HG03045 (cell line): Measurements from ENCODE around the gene OPCML.

Source experiments
- ATAC-seq: cut with Tn5 transposase; IDR thresholded peaks from one replicate; pipeline ENCODE4 v1.9.1; 2021; ENCODE audit warnings: mild to moderate bottlenecking, moderate library complexity; ENCODE audit not compliant: unreplicated experiment

Gene OPCML

GRCh38 chr11:132716037-132716436, 816.3 kb downstream of the OPCML start:
- no peak for ATAC-seq

DNA sequence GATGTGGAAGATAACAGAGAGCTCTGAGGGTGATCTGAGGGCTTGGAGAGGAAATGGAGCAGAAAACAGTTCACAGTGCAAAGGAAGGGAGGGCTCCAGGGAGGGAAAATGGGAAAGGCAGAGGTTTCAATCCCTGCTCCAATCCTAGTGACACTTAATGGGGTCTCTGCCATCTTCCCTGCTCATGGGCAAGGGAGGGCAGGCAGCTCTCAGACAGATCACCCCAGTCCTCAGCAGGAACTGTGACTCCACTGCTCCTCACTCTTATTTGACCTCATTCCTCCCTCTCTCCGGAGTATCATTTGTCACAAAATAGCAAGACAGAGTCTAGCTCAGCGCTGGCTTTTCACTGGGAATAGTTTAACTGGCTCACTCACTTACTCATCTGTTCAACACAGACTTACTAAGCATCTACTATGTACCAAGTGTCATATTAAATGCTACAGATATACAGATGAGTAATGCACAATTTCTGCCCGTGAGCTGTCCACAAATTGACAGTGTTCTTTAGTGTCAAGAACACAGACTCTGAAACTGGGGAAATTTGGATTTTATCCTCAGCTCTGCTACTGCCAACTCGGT, 817.4 kb downstream of the OPCML start:
- no peak for ATAC-seq

- no peak for ATAC-seq
Measured at GRCh38 chr11:132712466-132712865, 819.8 kb downstream of the OPCML start.

DNA sequence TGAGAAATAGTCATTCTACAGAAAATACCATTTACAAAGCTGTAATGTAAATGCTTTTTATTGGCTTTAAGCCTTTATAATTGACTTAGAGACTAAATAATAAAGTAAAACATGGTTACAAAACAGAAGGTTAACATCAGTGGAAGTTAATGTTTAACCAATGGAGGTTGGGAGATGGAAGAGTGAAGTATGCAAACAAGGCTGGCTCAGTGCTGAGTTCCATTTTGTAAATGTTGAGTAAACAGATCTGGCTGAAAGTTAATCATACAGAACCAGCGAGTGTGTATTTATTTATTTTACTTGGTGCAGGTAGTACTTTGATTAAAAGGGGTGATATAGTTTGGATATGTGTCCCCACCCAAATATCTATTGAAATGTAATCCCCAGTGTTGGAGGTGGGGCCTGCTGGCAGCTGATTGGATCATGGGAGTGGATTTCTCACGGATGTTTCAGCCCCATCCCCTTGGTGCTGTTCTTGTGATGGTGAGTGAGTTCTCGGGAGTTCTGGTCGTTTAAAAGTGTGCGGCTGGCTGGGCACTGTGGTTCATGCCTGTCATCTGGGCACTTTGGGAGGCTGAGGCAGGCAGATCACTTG, 827.4 kb downstream of the OPCML start:
- no peak for ATAC-seq

DNA sequence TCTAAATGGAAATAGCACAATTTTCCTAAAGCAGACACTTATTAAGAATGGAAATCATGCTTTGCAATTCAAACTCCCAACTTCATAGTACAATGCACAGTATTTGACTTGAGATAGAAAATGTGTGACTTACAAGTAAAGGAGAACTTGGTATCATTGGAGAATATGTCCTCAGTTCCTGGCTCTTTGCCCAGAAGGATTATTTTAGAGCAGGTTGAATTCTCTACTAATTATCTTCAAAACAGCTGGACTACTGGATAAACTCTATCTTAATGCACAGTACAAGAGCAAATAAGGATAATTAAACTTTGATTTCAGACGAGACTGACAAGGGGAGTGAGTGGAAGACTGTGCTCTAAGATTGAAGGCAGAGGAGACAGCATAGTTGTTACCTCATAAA, 839.4 kb downstream of the OPCML start:
- ATAC-seq, result no peak

DNA sequence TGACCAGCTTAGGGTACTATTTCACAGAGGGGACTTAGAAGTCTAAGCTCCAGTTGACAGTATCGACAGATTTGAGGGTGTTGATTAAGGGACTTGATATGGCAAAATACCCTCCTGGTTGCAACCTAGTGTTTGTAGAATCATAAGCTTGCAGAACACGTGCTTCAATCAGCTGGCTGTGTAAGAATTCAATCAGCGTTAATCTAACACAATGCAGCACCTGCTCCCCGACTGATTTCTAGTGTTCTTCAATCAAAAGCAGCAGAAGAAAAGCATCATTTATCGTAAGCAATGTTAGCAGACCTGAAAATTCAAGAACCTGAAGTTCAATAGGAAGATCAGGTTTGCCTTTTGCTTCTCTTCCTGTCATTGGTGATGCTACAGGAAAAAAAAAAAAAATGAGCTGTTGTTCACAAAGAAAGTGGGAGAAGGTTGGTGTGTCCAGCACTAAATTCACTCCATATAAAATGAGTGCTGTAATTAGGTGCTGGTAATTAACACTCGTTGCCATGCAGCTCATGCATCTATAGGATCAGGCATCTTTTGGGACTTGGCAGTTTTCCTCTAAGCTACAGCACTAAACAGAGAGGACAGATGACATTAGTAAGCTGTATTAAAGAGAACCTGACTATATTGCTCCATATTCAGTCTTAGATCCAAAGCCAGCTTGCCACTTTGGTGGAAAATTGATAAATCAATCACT, 840.3 kb downstream of the OPCML start:
- no peak for ATAC-seq

- no peak for ATAC-seq
Measured at GRCh38 chr11:132686886-132687285, 845.4 kb downstream of the OPCML start.

- no peak for ATAC-seq
Measured at GRCh38 chr11:132685174-132685611, 847.1 kb downstream of the OPCML start.

DNA sequence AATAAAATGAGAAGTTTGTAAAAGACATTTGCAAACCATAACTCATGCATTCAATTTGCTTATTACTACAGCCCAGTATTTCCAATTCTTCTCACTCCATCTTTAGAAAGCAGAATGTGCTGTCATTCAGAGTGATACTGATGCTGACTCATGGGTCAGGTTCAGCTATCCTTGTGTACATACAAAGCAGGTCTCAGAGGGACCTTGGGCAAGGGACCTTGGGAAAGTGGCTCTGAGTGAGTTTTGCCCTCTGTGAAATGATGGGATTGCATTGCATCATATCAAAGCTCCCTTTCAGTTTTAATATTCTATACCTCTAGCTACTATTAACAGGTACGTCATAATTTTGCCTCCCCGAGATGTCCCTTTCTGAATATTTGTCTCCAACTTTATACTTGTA, 848.7 kb downstream of the OPCML start:
- ATAC-seq, result no peak

DNA sequence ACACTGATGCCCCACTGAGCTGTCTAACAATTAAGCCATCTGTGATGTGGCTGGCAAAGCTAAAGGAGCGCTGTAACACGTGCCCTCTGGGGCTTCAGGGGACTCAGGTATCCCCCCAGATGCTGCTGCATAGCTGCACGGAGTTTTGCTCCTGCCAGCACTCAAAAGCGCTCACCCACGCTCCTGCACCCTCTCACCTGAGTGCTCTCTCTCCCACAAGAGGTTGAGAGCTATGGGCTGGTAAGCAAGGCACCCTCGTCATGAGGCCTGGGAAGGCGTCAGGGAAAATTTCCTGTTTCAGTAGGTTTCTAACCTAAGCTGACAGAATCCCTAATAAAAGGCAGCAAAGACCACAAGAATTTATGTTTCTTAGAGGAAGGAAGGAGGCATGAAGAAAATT, 850.3 kb downstream of the OPCML start:
- no peak for ATAC-seq

DNA sequence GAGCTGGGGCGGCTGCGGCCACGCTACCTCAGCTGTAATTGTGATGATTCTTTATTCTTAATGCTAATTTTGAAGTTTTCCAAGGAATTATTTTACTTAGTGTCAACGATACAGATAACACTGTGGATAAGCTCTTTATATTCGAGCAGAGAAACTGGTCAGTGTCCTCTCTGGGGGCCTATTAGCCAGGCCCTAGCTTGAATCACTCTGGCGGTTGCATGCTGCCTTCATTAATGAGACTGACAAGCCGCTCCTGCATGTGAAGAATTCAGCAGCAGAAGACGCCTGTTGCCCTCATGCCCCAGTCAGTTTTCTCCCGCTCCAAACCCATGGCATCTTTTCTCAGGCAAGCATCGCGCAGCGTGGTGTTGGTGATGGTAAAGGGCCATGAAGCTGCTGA, 851.7 kb downstream of the OPCML start:
- no peak for ATAC-seq

GRCh38 chr11:132674151-132674550, 858.1 kb downstream of the OPCML start:
- no peak for ATAC-seq

DNA sequence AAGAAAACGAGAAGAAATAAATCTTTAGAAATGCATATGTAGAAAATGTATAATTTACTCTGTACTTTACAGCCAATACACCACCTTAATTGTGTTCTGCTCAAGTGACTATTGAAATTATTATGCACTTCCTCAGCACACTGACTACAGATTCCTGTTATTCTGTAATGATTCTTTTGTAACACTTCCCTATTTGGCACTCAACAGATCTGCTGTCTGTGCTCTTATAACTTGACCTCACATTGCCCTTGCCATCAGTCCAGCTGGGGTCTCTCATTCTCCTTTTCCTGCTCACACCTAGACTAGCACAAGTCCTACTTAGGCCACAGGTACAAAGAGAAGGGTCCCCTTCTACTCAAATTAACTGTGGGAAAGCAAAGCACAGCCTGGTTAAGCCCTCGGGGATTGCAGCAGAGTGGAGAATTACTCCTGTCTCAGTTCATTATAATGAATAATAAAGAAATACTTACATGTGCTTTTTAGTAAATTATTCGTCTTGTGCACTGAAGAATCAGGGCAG, 860.4 kb downstream of the OPCML start:
- ATAC-seq, result no peak

DNA sequence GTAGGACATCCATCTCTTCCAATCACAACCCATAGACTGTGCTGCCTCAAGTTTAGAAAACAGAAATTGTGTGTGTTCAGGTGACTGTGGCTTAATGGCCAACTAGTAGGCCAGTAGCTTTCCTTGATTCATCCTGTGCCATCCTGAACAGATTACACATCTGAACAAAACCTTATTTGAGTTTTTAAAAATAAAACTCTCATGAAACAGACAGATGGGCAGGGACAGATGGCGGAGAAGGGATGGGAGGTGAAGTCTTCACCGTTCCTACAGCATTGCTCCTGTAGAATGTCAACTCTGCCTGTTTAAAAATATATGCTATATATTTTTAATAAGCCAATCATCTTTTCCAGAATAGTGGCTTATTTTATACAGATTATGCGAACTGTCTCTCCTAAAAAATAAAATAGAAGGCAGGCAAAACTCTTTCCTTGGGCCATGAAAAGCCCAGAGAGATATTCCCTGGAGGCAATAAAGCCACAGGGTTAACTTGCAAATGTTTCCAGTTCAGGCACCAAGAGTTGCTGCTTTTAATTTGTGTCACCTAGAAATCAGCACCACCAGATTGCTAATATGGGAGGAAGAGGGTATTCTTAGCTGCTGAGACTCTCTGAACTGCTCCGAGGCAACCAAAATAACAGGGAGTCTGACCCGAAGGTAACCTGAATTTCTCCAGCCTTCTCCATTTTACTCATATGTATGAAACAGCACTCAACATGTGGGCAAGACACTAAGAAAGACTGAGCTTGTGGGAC, 861.2 kb downstream of the OPCML start:
- no peak for ATAC-seq

GRCh38 chr11:132669949-132670348, 862.4 kb downstream of the OPCML start:
- no peak for ATAC-seq

GRCh38 chr11:132665205-132665604, 867.1 kb downstream of the OPCML start:
- no peak for ATAC-seq

DNA sequence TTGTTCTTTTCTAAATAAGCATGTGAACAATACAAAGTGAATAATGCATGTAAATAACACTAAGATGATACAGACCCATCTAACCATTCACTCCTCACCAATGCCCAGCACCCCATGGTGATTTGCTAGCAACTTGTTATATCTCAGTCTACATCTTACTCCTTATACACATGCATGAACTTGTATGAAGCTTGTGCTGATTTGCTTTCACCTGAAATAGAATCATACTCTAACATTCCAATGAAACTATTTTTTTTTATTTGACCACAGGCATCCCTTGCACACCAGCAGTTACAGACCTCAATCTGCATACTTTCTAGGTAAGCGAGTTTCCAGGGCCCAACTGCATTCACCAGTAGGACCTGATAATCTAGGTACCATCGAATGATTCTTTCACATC, 873.6 kb downstream of the OPCML start:
- no peak for ATAC-seq

- no peak for ATAC-seq
Measured at GRCh38 chr11:132658004-132658403, 874.3 kb downstream of the OPCML start.

- no peak for ATAC-seq
Measured at GRCh38 chr11:132655187-132655855, 877.0 kb downstream of the OPCML start.

- no peak for ATAC-seq
Measured at GRCh38 chr11:132653237-132653636, 879.1 kb downstream of the OPCML start.
